Activated CD8-positive, alpha-beta T cell treated with anti-CD3 and anti-CD28 coated beads, Interleukin-2, amount 10 ng/mL, durations not matched to agents 7 days and 5 days (primary cell): ENCODE results near the gene USP37. TPM values are rescaled to one million over a fixed set of nuclear protein-coding genes. Genes with fewer than 3 reads are reported as not detected.
A peak's percentile ranks its signal among the peaks of the same experiment; 100 is the strongest.

ENCODE experiments used
- ATAC-seq: fragments of 150-1000 bp; cut with Tn5 transposase; one replicate; pipeline ENCODE4 v1.10.0; 2021; ENCODE audit warnings: moderate library complexity
- CTCF ChIA-PET: fragments of 350-600 bp; sonication (Branson Sonifier 250); formaldehyde crosslinking; loops from one replicate; lab custom pipeline; 2021; ENCODE audit warnings: antibody characterized with exemption; lab: Charles Lee
- POLR2A ChIA-PET: fragments of 350-600 bp; sonication (Branson Sonifier 250); formaldehyde crosslinking; loops from one replicate; lab custom pipeline; 2021; ENCODE audit warnings: antibody characterized with exemption; lab: Charles Lee
- DNase-seq: peaks from one replicate; pipeline ENCODE4 v3.0.0-alpha.2; 2020
- H3K27ac Mint-ChIP-seq: one replicate; pipeline ENCODE4 v1.8.0; 2021; ENCODE audit warnings: mild to moderate bottlenecking, mixed read lengths
- H3K27me3 Mint-ChIP-seq: one replicate; pipeline ENCODE4 v1.8.0; 2021; ENCODE audit warnings: low read depth, mixed read lengths
- H3K36me3 Mint-ChIP-seq: one replicate; pipeline ENCODE4 v1.8.0; 2021; ENCODE audit warnings: low read depth, mixed read lengths
- H3K4me1 Mint-ChIP-seq: one replicate; pipeline ENCODE4 v1.8.0; 2021; ENCODE audit warnings: low read depth, mixed read lengths
- H3K4me3 Mint-ChIP-seq: one replicate; pipeline ENCODE4 v1.8.0; 2021; ENCODE audit warnings: mild to moderate bottlenecking, mixed read lengths
- H3K9me3 Mint-ChIP-seq: one replicate; pipeline ENCODE4 v1.8.0; 2022; ENCODE audit warnings: mixed read lengths; ENCODE audit not compliant: insufficient read depth
- total RNA-seq, 2 experiments: library from RNA; stranded (reverse); gene quantifications; one replicate each; pipeline ENCODE4 v1.2.3, GENCODE V29; 2021

Gene USP37, protein sequence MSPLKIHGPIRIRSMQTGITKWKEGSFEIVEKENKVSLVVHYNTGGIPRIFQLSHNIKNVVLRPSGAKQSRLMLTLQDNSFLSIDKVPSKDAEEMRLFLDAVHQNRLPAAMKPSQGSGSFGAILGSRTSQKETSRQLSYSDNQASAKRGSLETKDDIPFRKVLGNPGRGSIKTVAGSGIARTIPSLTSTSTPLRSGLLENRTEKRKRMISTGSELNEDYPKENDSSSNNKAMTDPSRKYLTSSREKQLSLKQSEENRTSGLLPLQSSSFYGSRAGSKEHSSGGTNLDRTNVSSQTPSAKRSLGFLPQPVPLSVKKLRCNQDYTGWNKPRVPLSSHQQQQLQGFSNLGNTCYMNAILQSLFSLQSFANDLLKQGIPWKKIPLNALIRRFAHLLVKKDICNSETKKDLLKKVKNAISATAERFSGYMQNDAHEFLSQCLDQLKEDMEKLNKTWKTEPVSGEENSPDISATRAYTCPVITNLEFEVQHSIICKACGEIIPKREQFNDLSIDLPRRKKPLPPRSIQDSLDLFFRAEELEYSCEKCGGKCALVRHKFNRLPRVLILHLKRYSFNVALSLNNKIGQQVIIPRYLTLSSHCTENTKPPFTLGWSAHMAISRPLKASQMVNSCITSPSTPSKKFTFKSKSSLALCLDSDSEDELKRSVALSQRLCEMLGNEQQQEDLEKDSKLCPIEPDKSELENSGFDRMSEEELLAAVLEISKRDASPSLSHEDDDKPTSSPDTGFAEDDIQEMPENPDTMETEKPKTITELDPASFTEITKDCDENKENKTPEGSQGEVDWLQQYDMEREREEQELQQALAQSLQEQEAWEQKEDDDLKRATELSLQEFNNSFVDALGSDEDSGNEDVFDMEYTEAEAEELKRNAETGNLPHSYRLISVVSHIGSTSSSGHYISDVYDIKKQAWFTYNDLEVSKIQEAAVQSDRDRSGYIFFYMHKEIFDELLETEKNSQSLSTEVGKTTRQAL
- 10 to 100 TPM; 33.9 to 38.1 TPM for total RNA-seq

DNA sequence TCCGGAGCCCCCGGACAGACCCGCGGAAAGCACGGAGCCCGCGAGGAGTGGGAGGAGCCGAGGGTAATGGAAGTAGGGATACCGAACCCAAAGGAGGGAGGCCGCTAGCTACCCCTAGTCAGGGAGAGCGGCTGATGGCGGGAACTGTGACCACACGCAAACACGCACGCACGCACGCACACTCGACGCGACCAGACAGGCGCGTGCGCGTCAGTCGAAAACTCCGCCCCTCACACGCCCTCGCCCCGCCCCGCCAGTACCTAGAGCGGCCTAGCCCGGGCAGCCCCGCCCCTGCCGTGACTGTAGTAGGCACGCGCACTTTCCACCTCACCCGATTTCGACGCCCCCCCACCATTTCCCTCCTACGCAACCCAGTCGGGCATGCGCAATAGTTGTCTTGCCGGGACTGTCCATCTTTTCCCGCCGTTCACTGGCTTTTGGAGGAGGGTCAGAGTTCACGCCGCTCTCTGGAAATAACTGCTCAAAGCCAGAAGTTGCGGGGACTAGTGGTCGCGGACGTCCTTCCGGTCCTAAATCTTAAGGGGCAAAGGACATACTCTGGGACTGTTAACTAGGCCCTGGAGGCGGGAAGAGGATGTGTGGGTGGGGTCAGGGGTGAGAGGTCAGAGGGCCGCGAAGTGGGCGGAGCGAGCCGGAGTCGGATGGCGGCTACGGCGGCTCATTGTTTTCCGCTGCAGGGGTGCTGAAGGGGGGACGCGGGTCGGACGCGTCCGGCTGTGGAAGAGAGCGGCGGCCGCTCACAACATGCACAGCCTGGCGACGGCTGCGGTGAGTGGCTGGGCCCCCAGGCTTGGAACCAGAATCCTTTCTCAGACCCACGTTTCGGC, at the start of gene USP37, which contains the start of gene CNOT9:
TSS of gene USP37 (minus strand) at position 162 of the 848 bp plus-strand sequence. CDS start 9,698 bp downstream, outside the sequence.
TSS of gene CNOT9 (plus strand) at position 650 of the 848 bp plus-strand sequence. CDS start at position 766, 116 bp downstream.
- peak within 1 kb of the TSS; percentile 100 for H3K27ac Mint-ChIP-seq
- CTCF ChIA-PET = interaction anchor here (0.9 to 1.1 kb wide), 2 partner anchors 80 to 142 kb away, joined by 3 to 5 read pairs; no protein-coding TSS in a partner anchor
- POLR2A ChIA-PET = interaction anchor here (0.7 to 1.3 kb wide), 4 partner anchors 9 to 1380 kb away, joined by 3 to 6 read pairs (median 3); no protein-coding TSS in a partner anchor
- peak; percentile 85 for ATAC-seq
- H3K4me3 Mint-ChIP-seq = peak within 1 kb of the TSS; percentile 91
- H3K27me3 Mint-ChIP-seq = no peaks in the 10 kb centered on the region
- H3K4me1 Mint-ChIP-seq = peaks cover 56% of the 10 kb centered on the region
- H3K36me3 Mint-ChIP-seq = peaks cover 63% of the 10 kb centered on the region
- DNase-seq = peak; percentile 100
- no peaks in the 10 kb centered on the region for H3K9me3 Mint-ChIP-seq

DNA sequence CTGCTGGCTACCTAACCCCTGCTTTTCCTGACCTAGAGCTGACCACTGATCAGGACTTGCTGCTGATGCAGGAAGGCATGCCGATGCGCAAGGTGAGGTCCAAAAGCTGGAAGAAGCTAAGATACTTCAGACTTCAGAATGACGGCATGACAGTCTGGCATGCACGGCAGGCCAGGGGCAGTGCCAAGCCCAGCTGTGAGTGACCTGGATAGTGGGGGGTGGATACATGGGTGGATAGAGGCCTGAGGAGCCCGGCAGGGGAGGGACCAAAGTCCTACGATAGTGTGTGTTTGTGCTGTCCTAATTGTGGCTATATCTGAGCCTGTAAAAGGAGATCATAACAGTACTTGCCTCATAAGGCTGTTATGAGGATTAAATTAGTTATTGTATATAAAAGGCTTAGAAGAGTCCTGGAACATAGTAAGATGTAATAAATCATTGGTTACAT, 47.7 kb upstream of the USP37 start:
- DNase-seq = no peak
- H3K27ac Mint-ChIP-seq = no peak overlapping the region
- no peak overlapping the region for H3K4me3 Mint-ChIP-seq
- H3K36me3 Mint-ChIP-seq = no peaks in the 10 kb centered on the region
- POLR2A ChIA-PET = interaction anchor here (0.7 kb wide), 1 partner anchor 111 kb away, joined by 4 read pairs; no protein-coding TSS in a partner anchor
- H3K27me3 Mint-ChIP-seq = peaks cover 2% of the 10 kb centered on the region
- H3K4me1 Mint-ChIP-seq = no peaks in the 10 kb centered on the region
- CTCF ChIA-PET = interaction anchor here (1.2 to 1.3 kb wide), 2 partner anchors 16 to 33 kb away, joined by 3 read pairs; no protein-coding TSS in a partner anchor
- H3K9me3 Mint-ChIP-seq = no peaks in the 10 kb centered on the region
- no peak for ATAC-seq

DNA sequence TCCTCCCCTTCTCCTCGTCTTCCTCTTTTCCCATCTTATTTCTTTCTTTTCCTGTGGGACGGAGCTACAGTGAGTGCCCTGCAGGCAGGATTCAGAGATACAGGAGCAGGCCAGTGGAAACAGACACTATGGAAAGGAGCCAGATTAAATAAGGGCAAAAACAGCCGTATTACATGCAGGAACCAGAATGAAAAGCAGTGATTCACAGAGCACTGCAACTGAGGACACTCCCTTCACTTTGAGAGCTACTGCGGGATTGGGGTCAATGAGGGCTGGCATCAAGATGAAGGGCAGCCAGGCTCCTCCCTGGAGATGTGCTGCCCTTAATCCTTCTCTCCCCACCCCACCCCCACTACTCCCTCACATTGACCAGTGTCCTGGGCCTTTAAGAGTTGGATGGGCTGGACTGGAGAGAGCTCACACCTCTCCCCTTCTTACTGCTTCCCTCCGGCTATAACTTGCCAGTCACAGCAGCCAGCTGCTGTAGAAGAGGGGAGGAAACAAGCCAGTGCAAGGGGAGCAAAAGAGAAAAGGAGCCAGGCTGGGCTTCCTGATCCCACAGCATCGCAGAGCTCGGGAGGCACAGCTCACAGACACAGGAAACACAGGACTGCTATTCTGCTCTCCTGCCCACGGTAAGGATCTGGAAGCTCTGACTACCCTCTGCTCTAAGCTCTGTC, 39.4 kb upstream of the USP37 start, which contains the start of gene PLCD4:
TSS of gene PLCD4 (plus strand) at position 464 of the 680 bp plus-strand sequence. CDS start 7,841 bp downstream, outside the sequence.
- POLR2A ChIA-PET = interaction anchor here (0.8 to 1.0 kb wide), 2 partner anchors 8 to 11 kb away, joined by 3 read pairs; no protein-coding TSS in a partner anchor
- no peak within 1 kb of the TSS for H3K4me3 Mint-ChIP-seq
- no peaks in the 10 kb centered on the region for H3K4me1 Mint-ChIP-seq
- no peak for ATAC-seq
- peaks cover 18% of the 10 kb centered on the region for H3K27me3 Mint-ChIP-seq
- no peaks in the 10 kb centered on the region for H3K36me3 Mint-ChIP-seq
- CTCF ChIA-PET = interaction anchor here (1.1 to 1.9 kb wide), 4 partner anchors 9 to 115 kb away, joined by 3 to 5 read pairs (median 4); no protein-coding TSS in a partner anchor
- DNase-seq = no peak
- no peaks in the 10 kb centered on the region for H3K9me3 Mint-ChIP-seq
- no peak within 1 kb of the TSS for H3K27ac Mint-ChIP-seq

DNA sequence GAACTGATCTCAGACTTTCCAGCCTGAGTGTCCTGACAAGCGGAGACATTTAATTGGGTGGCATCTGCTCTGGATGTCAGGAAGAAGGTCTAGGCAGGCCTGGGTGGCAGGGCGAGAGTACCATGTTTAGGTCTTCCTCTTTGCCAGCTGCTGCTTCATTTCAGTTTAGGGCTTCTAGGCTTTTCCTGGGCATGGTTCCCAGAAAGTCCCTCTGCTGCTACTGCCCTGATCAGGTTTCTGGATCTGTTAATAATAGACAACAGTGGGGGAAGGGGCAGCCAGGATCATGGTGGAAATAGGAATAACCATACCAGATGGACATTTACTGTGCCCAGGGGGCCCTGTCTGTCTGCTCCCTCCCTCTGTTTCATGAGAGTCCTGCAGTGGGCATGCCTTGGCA, 37.3 kb upstream of the USP37 start:
- POLR2A ChIA-PET = no interaction called here
- Mint-ChIP-seq H3K9me3 (no peaks in the 10 kb centered on the region), H3K27ac (no peak overlapping the region), H3K27me3 (peaks cover 17% of the 10 kb centered on the region), H3K4me1 (no peaks in the 10 kb centered on the region), H3K4me3 (no peak overlapping the region), H3K36me3 (no peaks in the 10 kb centered on the region)
- no peak for DNase-seq
- ATAC-seq = no peak
- CTCF ChIA-PET = no interaction called here

DNA sequence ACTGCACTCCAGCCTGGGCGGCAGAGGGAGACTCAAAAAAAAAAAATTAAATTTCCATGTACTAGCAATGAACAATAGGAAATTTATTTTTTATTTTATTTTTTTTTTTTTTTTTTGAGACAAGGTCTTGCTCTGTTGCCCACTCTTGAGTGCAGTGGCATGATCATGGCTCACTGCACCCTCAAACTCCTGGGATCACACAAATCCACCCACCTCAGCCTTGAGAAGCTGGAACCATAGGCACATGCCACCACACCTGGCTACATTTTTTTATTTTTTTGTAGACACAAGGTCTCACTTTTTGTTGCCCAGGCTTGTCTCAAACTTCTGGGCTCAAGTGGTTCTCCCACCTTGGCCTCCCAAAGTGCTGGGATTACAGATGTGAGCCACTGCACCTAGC, 17.4 kb upstream of the USP37 start:
- ChIA-PET POLR2A (no interaction called here), CTCF (no interaction called here)
- Mint-ChIP-seq H3K27me3 (no peaks in the 10 kb centered on the region), H3K36me3 (peaks cover 67% of the 10 kb centered on the region), H3K9me3 (no peaks in the 10 kb centered on the region), H3K4me3 (no peak overlapping the region), H3K4me1 (peaks cover 17% of the 10 kb centered on the region), H3K27ac (no peak overlapping the region)
- ATAC-seq = no peak
- no peak for DNase-seq

DNA sequence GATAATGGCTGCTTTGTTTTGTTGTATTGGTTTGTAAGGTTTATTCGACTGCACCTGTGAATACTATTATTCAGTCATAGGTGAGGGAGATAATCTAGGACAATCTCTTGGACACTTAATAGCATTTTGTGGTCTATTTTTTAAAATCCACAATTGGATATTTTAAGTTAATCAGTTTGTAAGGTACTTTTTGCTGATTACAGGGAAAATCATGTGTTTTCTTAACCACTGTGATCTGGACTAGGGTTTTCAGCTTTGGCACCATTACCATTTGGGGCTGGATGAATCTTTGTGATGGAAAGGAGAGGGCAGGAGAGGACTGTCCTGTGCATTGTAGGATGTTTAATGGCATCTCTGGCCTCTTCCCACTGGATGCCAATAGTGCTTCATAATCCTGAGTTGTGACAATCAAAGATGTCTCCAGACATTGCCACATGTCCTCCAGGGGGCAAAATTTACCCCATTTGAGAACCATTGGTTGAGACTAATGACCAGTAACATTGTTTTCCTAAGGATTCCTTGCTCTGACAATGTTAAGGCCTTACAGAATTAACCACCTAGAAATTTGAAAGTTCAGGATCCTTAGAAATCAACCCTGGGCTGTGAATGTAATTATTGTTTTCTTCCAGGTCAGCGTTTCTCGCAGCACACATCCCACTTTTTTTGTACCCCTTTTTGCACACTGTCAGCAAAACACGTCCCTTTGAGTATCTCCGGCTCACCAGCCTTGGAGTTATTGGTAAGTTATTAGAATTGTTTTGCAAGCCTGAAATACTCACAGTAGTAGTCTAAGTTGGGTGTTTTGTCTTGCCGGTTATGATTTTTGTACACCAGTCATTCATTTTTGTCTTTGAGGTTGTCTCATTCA, 16.1 kb upstream of the USP37 start:
- Mint-ChIP-seq H3K4me1 (peaks cover 22% of the 10 kb centered on the region), H3K9me3 (no peaks in the 10 kb centered on the region), H3K27me3 (no peaks in the 10 kb centered on the region), H3K27ac (no peak overlapping the region), H3K36me3 (peaks cover 62% of the 10 kb centered on the region), H3K4me3 (no peak overlapping the region)
- DNase-seq (no peak), ATAC-seq (no peak)
- CTCF ChIA-PET = no interaction called here
- POLR2A ChIA-PET = no interaction called here

DNA sequence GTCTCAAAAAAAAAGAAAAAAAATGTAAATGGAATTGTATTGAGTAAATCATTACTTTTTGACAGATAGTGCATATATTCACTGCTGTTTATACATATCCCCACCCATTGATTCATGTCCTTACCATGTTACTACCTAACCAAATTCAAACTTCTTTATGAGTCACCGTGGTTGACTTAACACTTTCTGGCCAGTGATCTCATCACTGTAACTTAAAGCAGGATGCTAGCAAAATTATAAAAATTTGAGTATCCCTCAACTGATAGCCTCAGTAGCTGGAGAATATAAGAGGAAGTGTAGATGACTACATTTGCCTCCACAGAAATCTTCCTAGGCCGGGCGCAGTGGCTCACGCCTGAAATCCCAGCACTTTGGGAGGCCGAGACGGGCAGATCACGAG, 13.9 kb upstream of the USP37 start:
- CTCF ChIA-PET = interaction anchor here (0.7 to 1.3 kb wide), 3 partner anchors 8 to 280 kb away, joined by 3 to 4 read pairs (median 3); no protein-coding TSS in a partner anchor
- Mint-ChIP-seq H3K9me3 (no peaks in the 10 kb centered on the region), H3K4me3 (no peak overlapping the region), H3K27ac (peak overlapping the region; percentile 80), H3K36me3 (peaks cover 57% of the 10 kb centered on the region), H3K27me3 (no peaks in the 10 kb centered on the region), H3K4me1 (peaks cover 33% of the 10 kb centered on the region)
- ATAC-seq (peak; percentile 87), DNase-seq (no peak)
- POLR2A ChIA-PET = interaction anchor here (1.1 kb wide), 1 partner anchor 12 kb away, joined by 4 read pairs; no protein-coding TSS in a partner anchor

DNA sequence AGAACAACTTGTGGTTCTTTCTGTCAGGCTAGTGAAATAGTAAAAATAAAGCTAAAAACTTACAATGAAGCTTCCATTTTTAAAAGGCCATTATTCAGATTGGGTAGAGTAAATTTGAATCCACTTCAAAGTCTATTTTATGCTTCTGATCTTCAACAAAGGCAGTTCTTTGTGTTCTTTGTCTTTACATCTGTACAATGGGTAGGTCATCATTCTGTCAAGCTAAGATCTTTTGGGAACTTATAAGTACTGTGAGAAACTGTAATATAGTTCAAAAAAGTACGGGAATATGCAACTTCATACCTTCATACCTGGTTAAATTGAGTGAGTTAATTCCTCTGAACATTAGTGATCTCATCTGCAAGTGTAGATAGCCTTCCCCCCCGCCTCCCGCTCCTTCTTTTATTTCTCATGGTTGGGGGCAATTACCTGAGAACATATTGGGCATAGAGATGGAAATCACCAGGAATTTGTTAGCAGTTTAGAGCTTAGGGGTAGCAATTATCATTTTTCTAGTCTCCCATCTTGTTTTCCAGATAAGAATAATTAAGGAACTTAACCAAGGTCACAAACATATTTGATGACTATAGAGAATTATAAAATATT, 10.2 kb upstream of the USP37 start:
- POLR2A ChIA-PET = interaction anchor here (0.6 to 1.8 kb wide), 3 partner anchors 9 to 43 kb away, joined by 4 to 8 read pairs (median 6); partner anchors contain the start of gene USP37
- H3K4me1 Mint-ChIP-seq = peaks cover 42% of the 10 kb centered on the region

More for the DNA sequence above, 10.2 kb upstream of the USP37 start:
- H3K36me3 Mint-ChIP-seq = peaks cover 52% of the 10 kb centered on the region
- CTCF ChIA-PET = interaction anchor here (0.8 to 1.2 kb wide), 2 partner anchors 70 to 81 kb away, joined by 3 read pairs; partner anchors contain the start of genes BCS1L and ZNF142
- no peak overlapping the region for H3K27ac Mint-ChIP-seq
- ATAC-seq (no peak), DNase-seq (no peak)
- H3K4me3 Mint-ChIP-seq = no peak overlapping the region
- no peaks in the 10 kb centered on the region for H3K9me3 Mint-ChIP-seq
- no peaks in the 10 kb centered on the region for H3K27me3 Mint-ChIP-seq
